NCI-H524 treated with DMSO at 0.1 percent for 48 hours (cell line): ENCODE data around the gene DEFB119.
"Not testable (repeated sequence)": the region's sequence is repeated elsewhere in the genome, so short reads cannot be mapped to it uniquely, and the experiment has no call there.

Source experiments
- DNase-seq: peaks from one replicate; lab custom pipeline; 2025; lab: John Stamatoyannopoulos, UW

Gene DEFB119, protein sequence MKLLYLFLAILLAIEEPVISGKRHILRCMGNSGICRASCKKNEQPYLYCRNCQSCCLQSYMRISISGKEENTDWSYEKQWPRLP

DNA sequence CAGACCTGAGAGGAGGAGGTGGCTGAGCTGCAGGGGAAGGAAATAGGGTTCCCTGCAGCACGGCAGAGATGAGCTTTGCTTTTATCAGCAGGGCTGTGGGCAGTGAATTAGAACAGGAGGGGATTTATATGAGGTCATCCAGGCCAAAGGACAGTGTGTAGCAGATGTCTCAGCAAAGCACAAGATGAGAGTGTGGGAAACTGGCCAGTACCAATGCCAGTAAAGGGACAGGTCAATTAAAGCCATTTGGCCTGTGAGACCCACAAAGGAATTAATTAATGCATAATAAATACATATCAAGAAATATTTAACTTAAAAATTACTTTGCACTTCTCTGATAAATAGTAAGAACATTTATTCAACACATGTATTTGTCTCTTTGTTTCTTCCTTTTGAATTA lies at the start of gene DEFB119:
DEFB119 (minus strand) TSS at position 101 of the 400 bp plus-strand sequence. CDS start 107 bp downstream, outside the sequence.
- DNase-seq = no peak

DNA sequence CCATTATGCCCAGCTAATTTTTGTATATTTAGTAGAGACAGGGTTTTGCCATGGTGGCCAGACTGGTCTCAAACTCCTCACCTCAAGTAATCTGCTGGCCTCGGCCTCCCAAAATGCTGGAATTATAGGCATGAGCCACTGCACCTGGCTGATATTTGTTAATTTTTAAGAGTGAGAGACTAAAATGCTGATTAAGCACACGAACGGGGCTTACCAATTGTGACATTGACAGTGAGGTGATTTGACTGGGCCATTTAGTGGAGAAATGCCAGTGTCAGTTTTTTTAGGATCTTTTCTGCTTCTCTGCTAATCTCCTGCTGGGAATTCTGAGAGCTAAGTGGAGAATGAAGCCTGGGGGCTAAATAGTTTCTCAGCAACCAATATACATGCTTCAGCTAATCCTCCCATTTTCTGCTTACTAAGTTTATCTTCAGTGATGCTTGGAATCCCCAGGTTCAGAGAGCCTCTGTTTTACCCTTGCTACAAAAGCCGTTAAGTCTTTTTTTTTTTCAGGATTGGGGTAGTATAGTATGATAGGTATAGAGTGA lies 40.3 kb upstream of the DEFB119 start:
- no peak for DNase-seq

DNA sequence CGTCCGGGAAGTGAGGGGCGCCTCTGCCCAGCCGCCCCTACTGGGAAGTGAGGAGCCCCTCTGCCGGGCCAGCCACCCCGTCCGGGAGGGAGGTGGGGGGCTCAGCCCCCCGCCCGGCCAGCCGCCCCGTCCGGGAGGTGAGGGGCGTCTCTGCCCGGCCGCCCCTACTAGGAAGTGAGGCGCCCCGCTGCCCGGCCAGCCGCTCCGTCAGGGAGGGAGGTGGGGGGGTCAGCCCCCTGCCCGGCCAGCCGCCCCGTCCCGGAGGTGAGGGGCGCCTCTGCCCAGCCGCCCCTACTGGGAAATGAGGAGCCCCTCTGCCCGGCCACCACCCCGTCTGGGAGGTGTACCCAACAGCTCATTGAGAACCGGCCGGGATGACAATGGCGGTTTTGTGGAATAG lies 37.2 kb upstream of the DEFB119 start:
- DNase-seq = not testable (repeated sequence)

DNA sequence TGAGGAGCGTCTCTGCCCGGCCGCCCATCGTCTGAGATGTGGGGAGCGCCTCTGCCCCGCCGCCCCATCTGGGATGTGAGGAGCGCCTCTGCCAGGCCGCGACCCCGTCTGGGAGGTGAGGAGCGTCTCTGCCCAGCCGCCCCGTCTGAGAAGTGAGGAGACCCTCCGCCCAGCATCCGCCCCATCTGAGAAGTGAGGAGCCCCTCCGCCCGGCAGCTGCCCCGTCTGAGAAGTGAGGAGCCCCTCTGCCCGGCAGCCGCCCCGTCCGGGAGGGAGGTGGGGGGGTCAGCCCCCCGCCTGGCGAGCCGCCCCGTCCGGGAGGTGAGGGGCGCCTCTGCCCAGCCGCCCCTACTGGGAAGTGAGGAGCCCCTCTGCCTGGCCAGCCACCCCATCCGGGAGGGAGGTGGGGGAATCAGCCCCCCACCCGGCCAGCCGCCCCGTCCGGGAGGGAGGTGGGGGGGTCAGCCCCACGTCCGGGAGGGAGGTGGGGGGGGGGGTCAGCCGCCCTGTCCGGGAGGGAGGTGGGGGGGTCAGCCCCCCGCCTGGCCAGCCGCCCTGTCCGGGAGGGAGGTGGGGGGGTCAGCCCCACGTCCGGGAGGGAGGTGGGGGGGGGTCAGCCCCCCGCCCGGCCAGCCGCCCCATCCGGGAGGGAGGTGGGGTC lies 36.6 kb upstream of the DEFB119 start:
- DNase-seq = not testable (repeated sequence)

DNA sequence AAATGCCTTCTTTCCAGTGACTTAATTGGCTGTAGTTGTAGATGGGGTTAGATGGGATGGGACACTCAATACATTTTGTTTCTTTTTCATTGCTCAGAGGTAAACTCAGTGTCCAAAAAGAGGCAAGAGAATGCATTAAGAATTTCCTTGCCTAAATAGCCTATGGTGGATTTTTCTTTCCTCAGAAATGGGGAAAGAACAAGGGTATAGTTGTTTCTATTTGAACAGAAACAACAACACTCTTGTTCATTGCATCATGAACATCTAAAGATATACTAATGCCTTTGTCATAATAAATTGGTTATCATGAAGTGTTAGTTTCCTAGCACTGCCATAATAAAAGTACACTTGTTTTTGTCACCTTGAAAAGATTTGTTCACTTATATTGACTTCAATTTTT lies 35.4 kb upstream of the DEFB119 start:
- DNase-seq = no peak

DNA sequence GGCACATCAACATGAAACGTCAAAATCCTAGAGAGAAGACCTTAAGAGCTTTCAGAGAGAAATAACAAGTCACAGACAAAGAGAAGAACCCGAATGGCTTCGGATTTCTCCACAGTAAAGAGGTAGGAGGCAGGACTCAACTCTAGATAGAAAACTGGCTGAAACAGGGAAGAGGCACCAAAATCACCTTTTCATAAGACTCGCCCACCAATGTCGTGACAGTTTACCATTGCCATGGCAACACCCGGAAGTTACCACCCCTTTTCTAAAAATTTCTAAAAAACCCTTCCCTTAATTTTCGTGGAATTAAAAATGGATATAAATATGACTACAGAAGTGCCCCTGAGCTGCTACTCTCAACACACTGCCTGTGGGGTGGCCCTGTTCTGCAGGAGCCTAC lies 27.9 kb upstream of the DEFB119 start:
- DNase-seq = no peak

DNA sequence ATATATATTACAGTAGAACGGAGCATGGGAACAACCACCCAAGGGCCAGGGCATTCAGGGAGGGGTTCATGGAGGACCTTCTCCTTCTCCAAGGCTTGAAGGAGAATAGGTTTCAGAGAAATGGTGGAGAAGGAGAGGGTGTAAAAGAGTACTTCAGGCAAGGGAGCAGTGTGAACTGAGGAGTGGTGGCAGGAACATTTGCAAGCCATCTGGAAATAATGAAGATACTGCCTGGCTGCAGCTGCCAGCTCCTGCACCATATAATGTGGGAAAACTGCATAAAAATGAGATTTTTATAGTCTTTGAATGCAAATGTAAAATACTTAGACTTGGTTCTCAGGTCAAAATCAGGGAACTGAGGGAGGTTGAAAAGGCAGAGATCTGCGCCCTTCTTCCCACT lies 25.3 kb upstream of the DEFB119 start:
- DNase-seq = no peak

DNA sequence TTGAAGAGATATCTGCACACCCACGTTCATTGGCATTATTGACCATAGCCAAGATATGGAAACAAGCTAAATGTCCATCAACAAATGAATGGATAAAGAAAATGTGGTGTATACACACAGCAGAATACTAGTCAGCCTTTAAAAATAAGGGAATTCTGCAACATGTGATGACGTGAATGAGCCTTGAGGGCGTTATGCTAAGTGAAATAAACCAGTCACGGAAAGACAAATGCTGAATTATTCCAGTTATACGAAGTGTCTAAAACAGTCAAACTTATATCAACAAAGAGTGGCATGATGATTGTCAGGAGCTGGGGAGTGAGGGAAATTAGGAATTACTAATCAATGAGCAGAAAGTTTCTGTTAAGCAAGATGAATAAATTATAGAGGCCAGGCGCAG lies 24.0 kb upstream of the DEFB119 start:
- DNase-seq = no peak

DNA sequence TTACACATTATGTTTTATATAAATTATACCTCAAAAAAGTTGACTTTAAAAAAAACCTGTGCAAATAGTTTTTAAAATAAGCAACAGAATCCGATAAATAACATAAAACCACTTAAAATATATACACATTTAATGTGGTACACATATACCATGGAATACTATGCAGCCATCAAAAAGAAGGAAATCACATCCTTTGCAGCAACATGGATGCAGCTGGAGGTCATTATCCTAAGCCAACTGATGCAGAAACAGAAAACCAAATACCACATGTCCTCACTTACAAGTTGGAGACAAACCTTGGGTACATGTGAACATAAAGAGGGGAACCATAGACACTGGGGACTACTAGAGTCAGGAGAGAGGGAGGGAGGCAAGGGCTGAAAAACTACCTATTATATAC lies 19.6 kb upstream of the DEFB119 start:
- no peak for DNase-seq

DNA sequence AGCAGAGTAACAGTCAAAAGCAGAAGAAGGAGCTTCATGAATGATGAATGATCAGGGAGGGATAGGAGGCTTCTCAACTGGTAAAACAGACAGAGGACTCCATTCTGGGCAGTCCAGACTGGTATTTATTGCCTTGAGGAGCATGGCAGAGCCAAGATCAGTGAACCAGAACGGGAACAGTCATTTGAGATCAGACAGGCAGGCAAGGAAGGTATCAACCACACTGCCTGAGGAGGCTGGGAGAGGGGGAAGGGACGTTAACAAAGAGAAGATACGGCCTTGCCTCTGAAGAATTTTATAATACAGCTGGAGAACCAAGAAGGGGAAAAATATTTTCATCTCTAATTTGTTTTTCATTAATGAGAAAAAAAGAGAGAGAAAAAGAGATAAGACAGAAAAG lies 15.7 kb upstream of the DEFB119 start, which contains the start of gene DEFB121:
DEFB121 (minus strand) TSS at position 101 of the 400 bp plus-strand sequence; CDS start at position 38, 63 bp downstream.
- DNase-seq = no peak

DNA sequence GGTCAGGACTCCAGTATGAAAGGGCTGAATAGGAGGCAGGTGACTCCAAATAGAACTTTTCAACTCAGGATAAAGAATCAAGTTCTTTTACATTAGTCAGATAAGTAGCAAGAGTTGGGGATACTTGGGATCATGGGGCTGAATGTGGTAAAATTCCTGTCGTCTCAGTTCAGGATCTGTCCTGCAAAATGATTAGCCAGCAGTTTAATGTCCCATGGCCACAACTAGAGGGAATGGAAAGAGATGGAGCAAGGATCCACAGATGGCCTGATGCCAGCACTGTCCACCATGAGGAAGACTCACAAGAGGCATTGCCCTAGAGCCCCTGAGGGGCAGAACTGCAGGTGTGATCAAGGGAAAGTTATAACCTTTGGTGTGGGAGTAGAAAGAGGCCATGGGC lies 13.5 kb upstream of the DEFB119 start:
- DNase-seq = no peak

DNA sequence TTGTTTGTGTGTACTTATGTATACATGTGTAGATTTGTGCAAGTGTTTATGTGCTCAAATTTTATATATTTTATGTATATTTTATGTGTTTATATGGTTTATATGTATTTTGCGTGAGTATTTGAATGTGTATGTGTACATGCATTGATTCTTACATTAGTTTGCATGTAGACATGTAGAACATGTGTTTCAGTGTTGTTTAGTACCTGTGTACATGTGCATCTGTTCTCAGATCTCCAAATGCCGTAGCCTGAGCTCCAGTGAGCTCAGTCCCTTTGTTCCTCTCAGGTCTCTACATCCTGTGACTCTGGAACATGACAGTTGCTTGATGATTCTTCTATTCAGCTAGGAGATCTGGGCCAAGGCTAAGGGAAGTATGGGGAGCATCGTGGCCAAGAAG lies 4.5 kb upstream of the DEFB119 start:
- no peak for DNase-seq

DNA sequence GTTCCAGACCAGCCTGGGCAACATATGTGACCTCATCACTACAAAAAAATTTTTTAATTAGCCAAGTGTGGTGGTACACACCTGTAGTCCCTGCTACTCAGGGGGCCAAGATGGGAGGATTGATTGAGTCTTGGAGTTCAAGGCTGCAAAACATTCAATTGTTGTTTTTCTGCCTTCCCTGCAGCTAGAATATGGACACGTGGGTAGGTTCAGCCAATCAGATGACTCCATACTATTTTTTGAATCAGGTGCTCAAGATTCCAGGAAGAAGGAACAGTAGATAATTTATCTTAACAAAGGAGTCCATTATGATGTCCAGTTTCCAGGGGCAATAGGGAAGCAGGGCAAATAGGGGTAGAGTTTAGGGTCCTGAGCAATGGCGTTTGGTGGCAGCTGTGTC lies 2.4 kb upstream of the DEFB119 start:
- no peak for DNase-seq

DNA sequence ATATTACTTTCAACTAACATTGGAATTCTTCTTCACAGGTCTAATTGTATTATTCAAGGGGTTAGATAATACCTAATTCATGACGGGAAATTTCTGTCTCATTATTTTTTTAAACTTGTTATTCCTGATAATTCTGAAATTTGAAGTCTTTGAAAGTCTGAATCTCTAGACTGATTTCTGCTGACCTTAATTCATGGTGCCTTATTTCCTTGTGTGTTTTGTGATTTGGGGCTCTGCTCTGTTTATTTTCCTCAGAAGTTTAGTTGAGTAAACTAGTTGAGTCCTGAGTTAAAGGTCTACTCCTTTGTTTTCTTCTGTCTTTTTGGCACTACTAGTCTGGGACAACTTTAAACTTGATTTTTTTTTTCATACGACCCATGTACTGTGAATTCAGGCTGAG lies 16.0 kb downstream of the DEFB119 start:
- no peak for DNase-seq

DNA sequence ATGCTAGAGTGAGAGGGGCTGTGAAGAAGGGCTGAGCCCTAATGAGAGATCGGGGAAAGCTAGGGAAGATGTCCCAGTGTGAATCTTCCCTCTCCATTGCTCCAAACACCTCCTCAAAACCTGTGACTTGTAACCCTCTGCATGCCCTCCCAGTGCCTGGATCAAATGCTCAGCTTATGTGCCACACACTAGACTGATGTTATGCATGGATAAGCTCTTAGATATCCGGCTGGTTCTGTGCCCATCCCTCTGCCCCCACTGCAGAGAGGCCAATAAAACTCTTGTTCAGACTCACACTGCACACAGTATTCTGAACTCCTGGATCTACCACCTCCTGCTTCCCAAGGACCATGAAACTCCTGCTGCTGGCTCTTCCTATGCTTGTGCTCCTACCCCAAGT lies 22.1 kb downstream of the DEFB119 start, which contains the start of gene DEFB118:
DEFB118 (plus strand) TSS at position 301 of the 400 bp plus-strand sequence; CDS start at position 351, 50 bp downstream.
- DNase-seq = no peak

DNA sequence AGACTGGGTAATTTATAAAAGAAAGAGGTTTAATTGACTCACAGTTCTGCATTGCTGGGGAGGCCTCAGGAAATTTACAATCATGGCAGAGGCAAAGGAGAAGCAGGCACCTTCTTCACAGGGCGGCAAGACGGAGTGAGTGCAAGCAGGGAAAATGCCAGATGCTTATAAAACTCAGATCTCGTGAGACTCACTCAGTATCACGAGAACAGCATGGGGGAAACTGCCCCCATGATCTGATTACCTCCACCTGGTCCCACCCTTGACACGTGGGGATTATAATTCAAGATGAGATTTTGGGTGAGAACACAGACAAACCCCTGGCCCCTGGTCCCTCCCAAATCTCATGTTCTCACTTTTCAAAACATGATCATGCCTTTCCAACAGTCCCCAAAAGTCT lies 26.1 kb downstream of the DEFB119 start:
- DNase-seq = not testable (repeated sequence)

DNA sequence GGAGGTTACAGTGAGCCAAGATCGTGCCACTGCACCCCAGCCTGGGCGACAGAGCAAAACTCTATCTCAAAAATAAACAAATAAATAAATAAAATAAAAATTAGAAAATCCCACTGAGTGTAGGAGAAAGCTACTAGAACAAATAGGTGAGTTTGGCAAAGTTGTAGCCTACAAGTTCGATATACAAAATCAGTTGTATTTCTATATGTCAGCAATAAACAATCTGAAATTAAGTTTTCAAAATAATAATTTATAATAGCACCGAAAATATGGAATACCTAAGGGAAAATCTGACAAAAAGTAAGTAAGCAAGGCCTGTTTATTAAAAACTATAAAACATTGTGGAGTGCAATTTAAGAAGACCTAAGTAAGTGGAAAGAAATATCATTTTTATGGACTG lies 27.1 kb downstream of the DEFB119 start:
- DNase-seq = no peak

DNA sequence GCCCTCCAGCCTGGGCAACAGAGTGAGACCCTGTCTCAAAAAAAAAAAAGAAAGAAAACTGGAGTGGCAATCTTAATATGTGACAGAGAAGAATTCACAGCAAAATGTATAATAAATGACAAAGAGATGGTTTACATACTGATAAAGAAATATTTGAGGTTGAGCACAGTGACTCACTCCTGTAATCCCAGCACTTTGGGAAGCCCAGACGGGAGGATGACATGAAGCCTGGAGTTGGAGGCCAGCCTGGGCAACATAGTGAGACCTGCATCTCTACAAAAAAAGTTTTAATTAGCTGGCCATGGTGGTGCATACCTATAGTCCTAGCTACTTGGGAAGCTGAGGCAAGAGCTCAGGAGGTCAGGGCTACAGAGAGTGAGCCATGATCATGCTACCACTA lies 34.4 kb downstream of the DEFB119 start:
- no peak for DNase-seq

DNA sequence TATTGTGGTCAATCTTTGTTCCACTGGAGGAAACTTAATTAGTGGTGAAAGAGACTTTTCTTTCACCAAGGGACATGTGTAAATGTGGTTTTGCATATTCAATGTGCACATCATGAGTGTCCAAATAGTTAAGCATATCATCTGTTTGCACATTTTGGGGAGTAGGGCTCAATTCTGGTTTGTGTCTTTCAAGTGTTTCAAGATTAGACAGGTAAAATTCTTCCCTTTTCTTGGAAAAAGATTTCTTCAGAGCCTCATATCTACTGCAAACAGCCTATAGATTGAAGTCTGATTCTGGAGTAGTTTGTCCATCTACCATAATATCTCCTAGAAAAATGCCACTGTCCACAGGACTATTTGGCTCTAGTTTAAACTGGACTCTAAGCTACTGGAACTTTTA lies 48.9 kb downstream of the DEFB119 start:
- DNase-seq = no peak

DNA sequence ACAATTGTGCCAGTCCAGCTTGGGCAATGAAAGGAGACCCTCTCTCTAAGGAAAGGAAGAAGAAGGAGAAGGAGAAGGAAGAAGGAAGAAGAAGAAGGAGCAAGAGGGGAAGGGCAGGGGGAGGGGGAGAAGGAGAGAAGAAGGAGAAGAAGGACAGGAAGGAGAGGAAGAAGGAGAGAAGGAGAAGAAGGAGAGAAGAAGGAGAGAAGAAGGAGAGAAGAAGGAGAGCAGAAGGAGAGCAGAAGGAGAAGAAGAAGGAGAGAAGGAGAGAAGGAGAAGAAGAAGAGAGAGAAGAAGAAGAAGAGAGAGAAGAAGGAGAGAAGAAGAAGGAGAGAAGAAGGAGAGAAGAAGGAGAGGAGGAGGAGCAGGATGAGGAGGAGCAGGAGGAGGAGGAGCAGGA lies 59.5 kb downstream of the DEFB119 start:
- no peak for DNase-seq
